HepG2 (cell line): Measurements from ENCODE around the gene MIB1. TPM values are rescaled to one million over a fixed set of nuclear protein-coding genes. Genes with fewer than 3 reads are reported as not detected.

Experiments used
- ATAC-seq: fragments of 200-7000 bp; cut with Tn5 transposase; 3 replicates; pipeline ENCODE4 v1.9.1; 2020; ENCODE audit warnings: mild to moderate bottlenecking, moderate library complexity
- BruUV-seq: library from RNA; stranded (reverse); fragments of 400-500 nt; replicated peaks from 2 replicates; lab custom pipeline; 2021; lab: Mats Ljungman, UMichigan
- CTCF ChIA-PET: fragments of 300-600 bp; formaldehyde crosslinking; extraction: SDS; loops from one replicate; lab custom pipeline; 2021; ENCODE audit warnings: low total read pairs, inconsistent platforms, low intra/inter-chr PET ratio; lab: Yijun Ruan, JAX
- POLR2A ChIA-PET: fragments of 350-600 bp; sonication (Branson Sonifier 250); formaldehyde crosslinking; loops from one replicate; lab custom pipeline; 2020; ENCODE audit warnings: antibody characterized with exemption, inconsistent platforms; lab: Yijun Ruan, JAX
- DNase-seq: peaks from one replicate; pipeline ENCODE4 v3.0.0-alpha.2; 2015; ENCODE audit warnings: low spot score
- FAIRE-seq: peaks from 3 replicates; lab custom pipeline; 2011; peaks lifted over from hg19 to GRCh38; lab: Jason Lieb, UNC
- H2AFZ ChIP-seq: one replicate; pipeline ENCODE4 v1.6.1; 2011; ENCODE audit warnings: low read length, inconsistent platforms
- H3K27ac ChIP-seq: fragments of 300-600 bp; 3 replicates; pipeline ENCODE4 v1.8.0; 2011; ENCODE audit warnings: mixed run types, mild to moderate bottlenecking, mixed read lengths, low read length, inconsistent platforms; ENCODE audit not compliant: insufficient read depth; ENCODE audit errors: extremely low read length
- H3K27me3 ChIP-seq, 2 experiments: fragments of 200-600 bp in 1 of 2; 2 replicates in 1 of 2; 3 replicates in 1 of 2; pipeline versions ENCODE4 v1.6.0 to v1.8.0; 2011; ENCODE audit warnings: low read length in 2 of 2, mild to moderate bottlenecking in 2 of 2, moderate library complexity in 2 of 2, inconsistent platforms in 1 of 2; ENCODE audit not compliant: insufficient read depth in 2 of 2, control insufficient read depth in 1 of 2
- H3K36me3 ChIP-seq, 2 experiments: fragments of 200-600 bp in 1 of 2; replicated peaks in 1 of 2; 2 replicates in 1 of 2; 3 replicates in 1 of 2; pipeline versions ENCODE4 v1.5.1 to v1.8.0; 2011; ENCODE audit warnings: low read length in 2 of 2, inconsistent platforms in 1 of 2; ENCODE audit not compliant: insufficient read depth in 2 of 2, control insufficient read depth in 1 of 2
- H3K4me1 ChIP-seq: 2 replicates; pipeline ENCODE4 v1.5.1; 2012; ENCODE audit warnings: low read length, inconsistent platforms; ENCODE audit not compliant: insufficient read depth
- H3K4me2 ChIP-seq: 2 replicates; pipeline ENCODE4 v1.6.0; 2011; ENCODE audit warnings: low read depth, low read length, inconsistent platforms
- H3K4me3 ChIP-seq, 3 experiments: fragments of 200-600 bp in 1 of 3; sonication (generic), shearing (Covaris generic) in 1 of 3; replicated peaks in 1 of 3; 2 replicates each; pipeline ENCODE4 v1.5.1; 2011 to 2016; ENCODE audit warnings: low read length in 3 of 3, inconsistent platforms in 2 of 3, low read depth in 2 of 3, mild to moderate bottlenecking in 2 of 3, control low read depth in 1 of 3, mixed read lengths in 1 of 3; ENCODE audit not compliant: insufficient read depth in 1 of 3
- H3K79me2 ChIP-seq: one replicate; pipeline ENCODE4 v1.6.1; 2011; ENCODE audit warnings: low read length, inconsistent platforms; ENCODE audit not compliant: insufficient read depth
- H3K9ac ChIP-seq: 2 replicates; pipeline ENCODE4 v1.6.0; 2011; ENCODE audit warnings: mild to moderate bottlenecking, low read depth, low read length, inconsistent platforms; ENCODE audit not compliant: insufficient read depth
- H3K9me3 ChIP-seq: 2 replicates; pipeline ENCODE4 v1.5.1; 2012; ENCODE audit warnings: mild to moderate bottlenecking, low read length
- H4K20me1 ChIP-seq: 2 replicates; pipeline ENCODE4 v1.6.0; 2011; ENCODE audit warnings: inconsistent platforms, mild to moderate bottlenecking, low read length, moderate library complexity; ENCODE audit not compliant: insufficient read depth
- DR1 ChIP-seq: sonication (generic); formaldehyde crosslinking; IDR thresholded peaks from 2 replicates; pipeline ENCODE4 v1.8.0; 2021; ENCODE audit warnings: mild to moderate bottlenecking, missing genetic modification reagents, inconsistent platforms
- HES4 ChIP-seq: sonication (generic); formaldehyde crosslinking; IDR thresholded peaks from 2 replicates; pipeline ENCODE4 v1.9.0; 2021; ENCODE audit warnings: mild to moderate bottlenecking, missing genetic modification reagents, borderline replicate concordance
- KLF11 ChIP-seq: IDR thresholded peaks from 2 replicates; pipeline ENCODE4 v1.6.1; 2016; ENCODE audit warnings: missing compliant biosample characterization
- KLF9 ChIP-seq: IDR thresholded peaks from 2 replicates; pipeline ENCODE4 v1.6.1; 2016; ENCODE audit warnings: low read depth
- MIER2 ChIP-seq: IDR thresholded peaks from 2 replicates; pipeline ENCODE4 v1.6.1; 2016; ENCODE audit warnings: missing biosample characterization, missing genetic modification reagents
- NFYB ChIP-seq: sonication (generic); formaldehyde crosslinking; IDR thresholded peaks from 2 replicates; pipeline ENCODE4 v1.4.0; 2020; ENCODE audit warnings: missing genetic modification reagents
- PAF1 ChIP-seq: IDR thresholded peaks from 2 replicates; pipeline ENCODE4 v1.6.1; 2016; ENCODE audit warnings: missing genetic modification reagents, missing compliant biosample characterization
- PHF5A ChIP-seq: IDR thresholded peaks from one replicate; pipeline ENCODE4 v1.6.1; 2018; ENCODE audit warnings: low read depth, missing genetic modification reagents; ENCODE audit not compliant: unreplicated experiment
- PHF8 ChIP-seq: sonication (generic); formaldehyde crosslinking; IDR thresholded peaks from 2 replicates; pipeline ENCODE4 v1.5.0; 2020; ENCODE audit warnings: missing genetic modification reagents
- SMARCE1 ChIP-seq: fragments of 450-650 bp; IDR thresholded peaks from 2 replicates; pipeline ENCODE4 v1.6.1; 2017; ENCODE audit warnings: borderline replicate concordance
- TMF1 ChIP-seq: sonication (generic); formaldehyde crosslinking; IDR thresholded peaks from 2 replicates; pipeline ENCODE4 v1.8.1; 2022; ENCODE audit warnings: low read depth, missing genetic modification reagents
- ZFP36 ChIP-seq: fragments of 150-350 bp; IDR thresholded peaks from 2 replicates; pipeline ENCODE4 v1.6.1; 2018; ENCODE audit warnings: borderline replicate concordance, low read length, low read depth; ENCODE audit not compliant: partially characterized antibody
- ZFYVE20 ChIP-seq: sonication (generic); formaldehyde crosslinking; IDR thresholded peaks from 2 replicates; pipeline ENCODE4 v1.8.0; 2023; ENCODE audit warnings: low read depth, mild to moderate bottlenecking, moderate library complexity, missing genetic modification reagents, borderline replicate concordance
- ZNF367 ChIP-seq: sonication (generic); formaldehyde crosslinking; IDR thresholded peaks from 2 replicates; pipeline ENCODE4 v1.4.0; 2020; ENCODE audit warnings: missing genetic modification reagents, borderline replicate concordance
- WGBS: methylation state at CpG from one replicate; pipeline ENCODE4 v1.1.6; 2017; ENCODE audit warnings: low lambda C conversion rate; 5-methylcytosine and 5-hydroxymethylcytosine counted together
- in situ Hi-C: cut with HindIII; loops from 2 replicates; pipeline ENCODE4 v1.10.0; 2017; ENCODE audit warnings: low pct_unique_long_range_greater_than_20kb; ENCODE audit not compliant: extremely low pct_ligation_motif_present
- intact Hi-C: fragments of 100-400 bp; cut with micrococcal nuclease; formaldehyde crosslinking; loops from one replicate; pipeline ENCODE4 v1.10.0; 2022; ENCODE audit not compliant: unreplicated experiment
- polyA plus RNA-seq, 8 experiments: library from polyadenylated mRNA; depleted of rRNA in 3 of 8; stranded (reverse) in 7 of 8; unstranded in 1 of 8; fragments of >200 nt; fragmentation: Illumina TruSeq in 4 of 8; extraction: Trizol in 4 of 8; gene quantifications; 2 replicates each; pipeline versions ENCODE4 v1.2.1 to v1.2.3, GENCODE V29; 2011 to 2016; ENCODE audit warnings: low read depth in 4 of 8, missing spikeins in 1 of 8, mixed read lengths in 1 of 8; ENCODE audit not compliant: insufficient read depth in 1 of 8
- total RNA-seq, 5 experiments: library from RNA; depleted of rRNA; stranded (reverse); fragments of >200 nt; fragmentation: Illumina TruSeq; extraction: Trizol; gene quantifications; 2 replicates each; pipeline ENCODE4 v1.2.3, GENCODE V29; 2016; ENCODE audit warnings: low read depth in 1 of 5
- TF ChIP-seq, protein P1 (sequence below): sonication (generic); formaldehyde crosslinking; IDR thresholded peaks from 2 replicates; pipeline ENCODE4 v1.4.0; 2020; ENCODE audit warnings: missing genetic modification reagents

The MIB1 gene
- total and polyA plus RNA-seq, 2 of the 13 experiments (the other 11 are each of a cell fraction or from before 2014, with no cell fraction given): 12.0 to 47.0 TPM

DNA sequence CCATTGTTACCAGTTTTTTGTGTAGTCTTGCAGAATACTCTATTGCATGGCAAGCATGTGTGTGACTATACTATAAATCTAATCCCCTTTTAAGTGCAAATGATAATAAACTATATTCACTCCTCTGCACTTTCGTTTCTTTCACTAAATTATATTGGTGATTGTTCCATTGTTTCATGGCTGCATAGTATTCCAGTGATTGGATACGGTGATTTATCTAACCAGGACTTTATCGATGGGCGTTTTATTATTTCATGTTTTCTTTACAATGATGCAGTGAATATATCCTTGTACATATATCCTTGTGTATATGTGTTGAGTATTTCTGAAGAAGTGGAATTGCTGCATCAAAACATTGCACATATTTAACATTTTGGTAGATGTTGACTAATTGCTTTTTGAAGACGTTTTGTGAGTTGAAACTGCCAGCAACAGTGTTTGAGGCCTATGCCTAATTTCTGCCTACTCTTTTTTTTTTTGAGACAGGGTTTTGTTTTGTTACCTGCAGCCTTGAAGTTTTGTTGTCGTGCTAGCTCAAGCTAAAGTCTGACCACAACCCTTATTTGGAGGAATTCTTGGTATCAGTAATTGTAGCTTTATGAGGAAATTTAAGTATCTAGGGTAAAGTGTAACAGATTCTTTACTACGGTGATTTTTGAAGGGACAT, 2.7 kb downstream of the MIB1 start:
- no peak for FAIRE-seq
- peaks cover 68% of the 10 kb centered on the region for H3K79me2 ChIP-seq
- ATAC-seq: no peak
- H3K27me3 ChIP-seq: no peaks in the 10 kb centered on the region
- H3K36me3 ChIP-seq: no peaks in the 10 kb centered on the region; a peak in 1 of 5 replicates
- no peaks in the 10 kb centered on the region for H3K9me3 ChIP-seq
- H3K27ac ChIP-seq: no peak overlapping the region
- H3K4me2 ChIP-seq: peak overlapping the region; percentile 82
- H3K9ac ChIP-seq: peak overlapping the region; percentile 55
- in situ Hi-C loops (no loop called here), intact Hi-C loops (loop anchor here (5.0 kb wide), 2 partner anchors 56 to 131 kb away; partner anchors contain the start of gene SNRPD1)
- no peak overlapping the region for H2AFZ ChIP-seq
- DNase-seq: no peak
- H3K4me3 ChIP-seq: peak overlapping the region in 2 of 3 experiments; percentile 37 to 94; a peak in 2 of 6 replicates
- no peak for TF ChIP-seq ZFP36
- TF ChIP-seq ZFYVE20 (CRISPR knock-in tag): no peak
- TF ChIP-seq KLF9: no peak
- TF ChIP-seq ZNF367 (CRISPR knock-in tag): no peak
- TF ChIP-seq PAF1 (CRISPR knock-in tag): no peak
- TF ChIP-seq, protein P1, sequence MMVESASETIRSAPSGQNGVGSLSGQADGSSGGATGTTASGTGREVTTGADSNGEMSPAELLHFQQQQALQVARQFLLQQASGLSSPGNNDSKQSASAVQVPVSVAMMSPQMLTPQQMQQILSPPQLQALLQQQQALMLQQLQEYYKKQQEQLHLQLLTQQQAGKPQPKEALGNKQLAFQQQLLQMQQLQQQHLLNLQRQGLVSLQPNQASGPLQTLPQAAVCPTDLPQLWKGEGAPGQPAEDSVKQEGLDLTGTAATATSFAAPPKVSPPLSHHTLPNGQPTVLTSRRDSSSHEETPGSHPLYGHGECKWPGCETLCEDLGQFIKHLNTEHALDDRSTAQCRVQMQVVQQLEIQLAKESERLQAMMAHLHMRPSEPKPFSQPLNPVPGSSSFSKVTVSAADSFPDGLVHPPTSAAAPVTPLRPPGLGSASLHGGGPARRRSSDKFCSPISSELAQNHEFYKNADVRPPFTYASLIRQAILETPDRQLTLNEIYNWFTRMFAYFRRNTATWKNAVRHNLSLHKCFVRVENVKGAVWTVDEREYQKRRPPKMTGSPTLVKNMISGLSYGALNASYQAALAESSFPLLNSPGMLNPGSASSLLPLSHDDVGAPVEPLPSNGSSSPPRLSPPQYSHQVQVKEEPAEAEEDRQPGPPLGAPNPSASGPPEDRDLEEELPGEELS (CRISPR knock-in tag): no peak
- TF ChIP-seq SMARCE1: no peak
- TF ChIP-seq NFYB (CRISPR knock-in tag): no peak
- TF ChIP-seq PHF5A (CRISPR knock-in tag): no peak
- TF ChIP-seq MIER2 (CRISPR knock-in tag): no peak
- no peak for TF ChIP-seq KLF11 (CRISPR knock-in tag)
- TF ChIP-seq DR1 (CRISPR knock-in tag): no peak
- TF ChIP-seq PHF8 (CRISPR knock-in tag): no peak
- TF ChIP-seq HES4 (CRISPR knock-in tag): no peak
- no peak for TF ChIP-seq TMF1 (CRISPR knock-in tag)
- WGBS: 63% methylated on average over 7 of the region's 7 CpGs
- H4K20me1 ChIP-seq: peaks cover 26% of the 10 kb centered on the region
- BruUV-seq: no TSS peak
- ChIA-PET CTCF (no interaction called here), POLR2A (interaction anchor here (1.8 kb wide), 1 partner anchor 39 kb away, joined by 6 read pairs; the partner anchor contains the start of gene ABHD3)
- H3K4me1 ChIP-seq: peaks cover 62% of the 10 kb centered on the region
